ENCODE results near the gene TRMT11. TPM values are rescaled to one million over a fixed set of nuclear protein-coding genes. Genes with fewer than 3 reads are reported as not detected.
A peak's percentile ranks its signal among the peaks of the same experiment; 100 is the strongest.

TRMT11 gene
- total and polyA plus RNA-seq, 8 donors, result 7.0 to 124 (median 49.9) TPM

DNA sequence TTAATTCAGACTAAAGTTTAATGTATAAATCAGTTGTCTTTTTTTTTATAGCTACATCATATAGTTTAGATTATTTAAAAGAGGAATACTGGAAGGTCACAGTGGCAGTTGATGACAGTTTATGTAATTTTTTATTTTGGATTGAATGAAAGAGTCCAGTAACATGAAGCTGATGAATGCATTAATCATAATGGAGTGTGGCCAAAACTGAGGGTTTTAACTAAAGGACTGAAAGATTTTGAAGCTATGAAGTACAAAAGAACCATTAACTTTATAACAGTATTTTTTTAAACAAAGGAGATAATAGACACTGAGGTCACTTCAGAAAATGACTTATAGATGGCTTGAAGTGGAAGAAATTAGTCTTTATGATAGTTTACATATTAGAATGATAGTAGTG is 41.3 kb downstream of the TRMT11 start:
- Histone ChIP-seq H3K27me3 (no peaks in the 10 kb centered on the region), H3K9me3 (no peaks in the 10 kb centered on the region), H3K27ac (no peak overlapping the region), H3K36me3 (peaks cover 0 to 54% (median 37%) of the 10 kb centered on the region in 4 donors), H3K4me1 (peaks cover 0 to 13% (median 2%) of the 10 kb centered on the region in 4 donors), H3K4me3 (no peak overlapping the region)
- no peak for DNase-seq
- no peak for TF ChIP-seq EP300 (IDR thresholded peaks at IDR 0.05)
- no peak for TF ChIP-seq POLR2AphosphoS5 (IDR thresholded peaks at IDR 0.05)
- TF ChIP-seq, protein P1, sequence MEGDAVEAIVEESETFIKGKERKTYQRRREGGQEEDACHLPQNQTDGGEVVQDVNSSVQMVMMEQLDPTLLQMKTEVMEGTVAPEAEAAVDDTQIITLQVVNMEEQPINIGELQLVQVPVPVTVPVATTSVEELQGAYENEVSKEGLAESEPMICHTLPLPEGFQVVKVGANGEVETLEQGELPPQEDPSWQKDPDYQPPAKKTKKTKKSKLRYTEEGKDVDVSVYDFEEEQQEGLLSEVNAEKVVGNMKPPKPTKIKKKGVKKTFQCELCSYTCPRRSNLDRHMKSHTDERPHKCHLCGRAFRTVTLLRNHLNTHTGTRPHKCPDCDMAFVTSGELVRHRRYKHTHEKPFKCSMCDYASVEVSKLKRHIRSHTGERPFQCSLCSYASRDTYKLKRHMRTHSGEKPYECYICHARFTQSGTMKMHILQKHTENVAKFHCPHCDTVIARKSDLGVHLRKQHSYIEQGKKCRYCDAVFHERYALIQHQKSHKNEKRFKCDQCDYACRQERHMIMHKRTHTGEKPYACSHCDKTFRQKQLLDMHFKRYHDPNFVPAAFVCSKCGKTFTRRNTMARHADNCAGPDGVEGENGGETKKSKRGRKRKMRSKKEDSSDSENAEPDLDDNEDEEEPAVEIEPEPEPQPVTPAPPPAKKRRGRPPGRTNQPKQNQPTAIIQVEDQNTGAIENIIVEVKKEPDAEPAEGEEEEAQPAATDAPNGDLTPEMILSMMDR (IDR thresholded peaks at IDR 0.05), result no peak
- TF ChIP-seq POLR2A (IDR thresholded peaks at IDR 0.05), result no peak
- intact Hi-C loops (cut with DNase I; ENCODE audit: low total_unique reads), result no loop called here

DNA sequence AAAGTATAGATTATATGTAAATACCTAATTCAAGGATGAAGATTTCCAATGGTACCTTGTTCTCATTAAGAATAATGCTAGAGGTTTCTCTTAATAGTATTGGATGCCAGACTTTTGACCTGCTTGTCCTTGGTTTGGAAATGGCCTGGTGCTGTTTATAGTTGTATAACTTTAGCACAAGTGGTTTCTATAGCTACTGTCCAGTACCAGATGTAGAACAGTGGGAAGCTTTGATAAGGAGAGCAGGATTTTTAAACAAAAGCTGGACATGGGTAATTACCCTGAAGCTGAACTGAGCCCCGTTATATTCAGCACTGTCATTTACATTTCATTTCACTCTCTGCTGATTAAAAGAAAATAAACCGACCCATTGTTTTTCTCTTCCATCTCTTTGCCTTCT is 43.7 kb downstream of the TRMT11 start:
- intact Hi-C loops (cut with DNase I; ENCODE audit: low total_unique reads), result no loop called here
- TF ChIP-seq POLR2A (IDR thresholded peaks at IDR 0.05) (no peak), EP300 (IDR thresholded peaks at IDR 0.05) (no peak)
- TF ChIP-seq, protein P1 (IDR thresholded peaks at IDR 0.05), result no peak
- Histone ChIP-seq H3K4me3 (no peak overlapping the region), H3K9me3 (no peaks in the 10 kb centered on the region), H3K27me3 (no peaks in the 10 kb centered on the region), H3K36me3 (peaks cover 0 to 30% (median 17%) of the 10 kb centered on the region in 4 donors), H3K27ac (no peak overlapping the region), H3K4me1 (peaks cover 0 to 23% (median 10%) of the 10 kb centered on the region in 4 donors)
- DNase-seq, result peak in 1 of 2 donors; percentile 17
- WGBS, 5 donors, result 59 to 74% (median 68%) methylated on average over 2 of the region's 2 CpGs

DNA sequence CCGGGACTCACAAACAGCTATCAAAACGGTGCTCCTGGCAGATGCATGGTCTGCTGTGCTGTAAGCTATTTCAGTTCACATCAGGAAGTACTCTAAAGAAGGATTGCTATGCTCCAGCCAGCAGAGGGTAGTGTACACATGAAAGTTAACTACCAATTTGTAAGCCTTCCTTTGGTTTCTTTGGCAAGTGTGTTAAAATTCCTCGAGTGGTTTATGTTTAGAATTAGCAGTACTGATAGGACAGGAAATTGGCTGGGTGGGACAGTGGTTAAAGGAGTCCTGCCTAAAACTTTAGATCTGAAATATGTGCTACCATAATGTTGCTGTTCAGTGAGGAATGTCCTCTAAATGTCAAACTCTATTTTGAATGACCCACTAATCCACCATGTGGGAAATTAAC is 47.4 kb downstream of the TRMT11 start:
- H3K4me1 ChIP-seq, result peaks cover 0 to 14% (median 10%) of the 10 kb centered on the region in 4 donors
- H3K27me3 ChIP-seq, result no peaks in the 10 kb centered on the region
- 3 to 12% (median 7%) methylated on average over 3 of the region's 3 CpGs for WGBS, 5 donors
- H3K9me3 ChIP-seq, result no peaks in the 10 kb centered on the region
- peak in 1 of 2 donors; percentile 88 for DNase-seq
- TF ChIP-seq, protein P1 (IDR thresholded peaks at IDR 0.05), result peak in 5 of 7 experiments; percentile 32 to 59 (median 53)
- TF ChIP-seq POLR2AphosphoS5 (IDR thresholded peaks at IDR 0.05), result peak in 2 of 3 donors; percentile 26 to 72
- no peak for TF ChIP-seq POLR2A (IDR thresholded peaks at IDR 0.05)
- no peak overlapping the region for H3K4me3 ChIP-seq
- intact Hi-C loops (cut with DNase I; ENCODE audit: low total_unique reads), result no loop called here
- H3K36me3 ChIP-seq, result peaks cover 0 to 18% (median 9%) of the 10 kb centered on the region in 4 donors
- H3K27ac ChIP-seq, result no peak overlapping the region

DNA sequence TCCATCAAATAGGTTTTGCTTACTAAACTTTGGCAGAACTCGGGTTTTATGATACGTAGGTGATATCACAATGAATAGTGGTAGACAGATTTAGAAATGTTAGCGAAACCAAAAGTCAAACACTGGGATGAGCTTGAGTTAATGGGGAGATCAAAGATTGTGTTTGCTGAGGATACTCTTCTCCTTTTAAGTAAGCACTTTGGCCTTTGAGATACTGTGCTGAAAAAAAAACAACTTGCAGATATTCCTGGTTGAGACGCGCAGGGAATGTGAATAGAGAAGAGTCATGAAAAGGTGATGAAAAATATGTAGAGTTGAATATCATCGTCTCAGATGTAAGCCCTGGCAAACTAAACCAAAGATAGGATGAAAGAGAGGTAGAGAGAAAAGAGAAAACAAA is 48.3 kb downstream of the TRMT11 start:
- intact Hi-C loops (cut with DNase I; ENCODE audit: low total_unique reads), result no loop called here
- 89 to 96% (median 93%) methylated on average over 6 of the region's 6 CpGs for WGBS, 5 donors
- peaks cover 0 to 22% (median 11%) of the 10 kb centered on the region in 4 donors for H3K36me3 ChIP-seq
- TF ChIP-seq, protein P1 (IDR thresholded peaks at IDR 0.05), result no peak
- TF ChIP-seq POLR2AphosphoS5 (IDR thresholded peaks at IDR 0.05) (no peak), EP300 (IDR thresholded peaks at IDR 0.05) (no peak), POLR2A (IDR thresholded peaks at IDR 0.05) (no peak)
- H3K27me3 ChIP-seq, result no peaks in the 10 kb centered on the region
- no peak for DNase-seq
- H3K9me3 ChIP-seq, result no peaks in the 10 kb centered on the region
- peaks cover 5 to 20% (median 9%) of the 10 kb centered on the region in 4 donors for H3K4me1 ChIP-seq
- H3K4me3 ChIP-seq, result no peak overlapping the region
- no peak overlapping the region for H3K27ac ChIP-seq
